NCI-H2171 treated with DMSO at 0.1 percent for 48 hours (cell line): ENCODE measurements around the gene PLD4.

Source experiments
- DNase-seq: peaks from one replicate; lab custom pipeline; 2025; lab: John Stamatoyannopoulos, UW

PLD4 gene

DNA sequence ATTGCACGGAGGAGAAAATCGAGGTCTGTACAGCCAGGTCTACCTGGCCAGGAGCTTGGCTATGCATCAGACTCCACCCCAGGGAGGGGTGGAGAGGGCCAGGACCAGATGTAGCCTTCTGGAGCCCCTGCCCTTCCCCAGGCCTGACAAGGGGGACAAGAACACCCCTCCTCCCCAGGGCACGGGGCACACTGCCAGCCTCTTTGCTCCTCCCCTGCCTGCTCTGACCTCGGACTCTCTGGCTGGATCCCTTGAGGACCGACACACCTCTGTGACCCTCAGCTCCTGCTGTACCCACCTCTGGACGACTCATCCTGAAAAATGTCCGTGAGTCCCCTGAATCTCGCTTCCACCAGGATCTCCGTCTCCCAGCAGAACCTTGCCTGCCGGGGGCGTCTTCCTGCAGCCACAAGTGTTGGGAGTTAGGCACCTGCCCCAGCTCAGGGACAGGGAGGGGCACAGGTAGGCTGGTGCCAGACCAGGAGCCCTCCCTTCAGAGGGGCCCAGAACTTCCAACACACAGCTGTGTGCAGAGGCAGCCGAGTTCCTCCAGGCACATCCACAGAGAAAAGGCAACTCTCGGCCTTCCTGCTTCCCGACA, 31.7 kb downstream of the PLD4 start:
- no peak for DNase-seq

- DNase-seq, result no peak
Observed at GRCh38 chr14:104957146-104958113, 32.8 kb downstream of the PLD4 start.

DNA sequence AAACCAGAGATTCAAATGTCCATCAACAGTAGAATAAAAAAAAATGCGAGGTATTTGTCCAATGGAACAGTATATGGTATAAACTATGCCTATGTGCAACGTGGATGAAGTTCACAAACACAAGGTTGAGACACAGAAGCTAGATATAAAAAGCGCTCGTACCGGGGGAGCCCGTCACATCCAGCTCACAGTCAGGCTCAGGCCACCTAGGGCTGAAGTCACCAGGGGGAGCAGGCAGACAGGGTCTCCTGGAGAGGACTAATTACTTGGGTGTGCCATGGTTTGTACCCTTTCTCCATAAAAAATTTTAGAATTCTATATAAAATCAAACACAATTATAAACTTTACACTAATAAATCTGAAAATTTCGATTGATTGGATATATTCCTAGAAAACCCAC, 39.9 kb downstream of the PLD4 start:
- no peak for DNase-seq

- no peak for DNase-seq
Observed at GRCh38 chr14:104965561-104966231, 41.0 kb downstream of the PLD4 start.

- DNase-seq, result no peak
Observed at GRCh38 chr14:104966261-104966865, 41.7 kb downstream of the PLD4 start.

DNA sequence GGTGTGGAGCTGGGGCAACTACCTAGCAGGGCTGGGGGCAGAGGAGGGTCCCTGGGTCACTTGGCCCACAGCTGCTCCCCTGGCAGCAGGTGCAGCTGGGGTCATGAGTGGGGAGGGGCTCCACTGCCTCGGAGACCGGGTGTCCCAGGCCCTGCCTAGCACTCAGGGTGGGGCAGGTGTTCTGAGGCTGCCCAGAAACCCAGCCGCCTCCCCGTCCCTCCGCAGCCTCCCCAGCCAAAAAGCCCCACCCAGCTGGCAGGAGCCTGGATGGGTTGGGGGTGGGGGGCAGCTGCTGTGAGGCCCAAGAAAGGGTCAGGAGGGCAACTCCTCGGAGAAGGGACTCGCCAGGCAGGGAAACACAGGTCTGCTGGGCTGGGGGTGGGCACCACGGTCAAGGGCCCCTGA, 42.3 kb downstream of the PLD4 start:
- DNase-seq, result no peak

DNA sequence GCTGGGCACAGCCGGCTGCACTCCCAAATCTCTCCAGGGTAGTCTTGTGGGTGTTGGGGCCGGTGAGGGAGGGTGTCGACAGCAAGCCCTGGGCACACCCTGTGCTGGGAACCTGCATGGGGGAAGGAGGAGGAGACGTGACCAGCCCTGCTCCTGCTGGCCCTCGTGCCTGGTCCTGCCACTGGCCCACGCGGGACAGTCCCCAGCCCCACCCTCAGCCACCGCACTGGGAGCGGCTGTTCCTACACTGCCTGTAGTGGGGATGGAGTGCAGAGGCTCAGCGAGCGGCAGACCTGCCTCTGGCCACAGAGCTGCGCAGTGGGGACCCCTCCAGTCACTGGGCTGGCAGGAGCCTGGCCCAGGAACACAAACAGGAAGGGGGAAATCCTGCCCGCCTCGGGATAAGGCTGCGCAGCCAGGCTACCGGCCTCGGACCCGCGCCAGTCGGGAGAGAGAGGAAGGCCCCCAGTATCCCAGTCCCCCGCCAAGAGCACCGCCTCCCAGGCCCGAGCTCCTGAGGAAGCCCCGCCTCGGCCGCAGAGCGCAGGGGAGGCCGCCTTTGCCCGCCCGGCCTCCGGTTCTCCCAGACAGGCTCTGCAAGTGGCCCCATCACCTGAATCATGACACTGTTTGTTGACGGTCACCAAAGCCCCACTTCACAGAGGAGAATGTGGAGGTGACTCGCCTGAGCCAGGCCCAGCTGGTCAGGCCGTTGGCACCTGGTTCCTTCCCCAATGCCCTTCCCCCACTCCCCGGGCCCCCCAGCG, 42.9 kb downstream of the PLD4 start:
- no peak for DNase-seq

DNA sequence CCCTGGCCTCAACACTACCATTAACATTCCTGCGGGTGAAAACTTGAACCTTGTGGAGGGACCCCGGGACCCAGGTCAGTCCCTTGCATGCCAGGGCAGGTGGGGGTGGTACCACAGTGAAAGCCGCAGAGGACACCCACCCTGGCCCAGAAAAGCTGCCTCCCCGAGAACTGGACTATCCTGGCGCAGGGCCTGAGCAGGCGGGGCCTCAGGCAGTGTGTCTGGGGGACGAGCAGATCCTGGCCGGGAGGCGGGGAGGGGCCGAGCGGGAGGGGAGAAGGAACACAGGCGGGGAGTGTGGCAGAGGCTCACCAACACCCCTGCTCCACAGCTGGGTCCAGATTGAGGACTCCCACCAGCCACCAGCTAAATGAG, 43.5 kb downstream of the PLD4 start:
- DNase-seq, result peak; percentile 32

DNA sequence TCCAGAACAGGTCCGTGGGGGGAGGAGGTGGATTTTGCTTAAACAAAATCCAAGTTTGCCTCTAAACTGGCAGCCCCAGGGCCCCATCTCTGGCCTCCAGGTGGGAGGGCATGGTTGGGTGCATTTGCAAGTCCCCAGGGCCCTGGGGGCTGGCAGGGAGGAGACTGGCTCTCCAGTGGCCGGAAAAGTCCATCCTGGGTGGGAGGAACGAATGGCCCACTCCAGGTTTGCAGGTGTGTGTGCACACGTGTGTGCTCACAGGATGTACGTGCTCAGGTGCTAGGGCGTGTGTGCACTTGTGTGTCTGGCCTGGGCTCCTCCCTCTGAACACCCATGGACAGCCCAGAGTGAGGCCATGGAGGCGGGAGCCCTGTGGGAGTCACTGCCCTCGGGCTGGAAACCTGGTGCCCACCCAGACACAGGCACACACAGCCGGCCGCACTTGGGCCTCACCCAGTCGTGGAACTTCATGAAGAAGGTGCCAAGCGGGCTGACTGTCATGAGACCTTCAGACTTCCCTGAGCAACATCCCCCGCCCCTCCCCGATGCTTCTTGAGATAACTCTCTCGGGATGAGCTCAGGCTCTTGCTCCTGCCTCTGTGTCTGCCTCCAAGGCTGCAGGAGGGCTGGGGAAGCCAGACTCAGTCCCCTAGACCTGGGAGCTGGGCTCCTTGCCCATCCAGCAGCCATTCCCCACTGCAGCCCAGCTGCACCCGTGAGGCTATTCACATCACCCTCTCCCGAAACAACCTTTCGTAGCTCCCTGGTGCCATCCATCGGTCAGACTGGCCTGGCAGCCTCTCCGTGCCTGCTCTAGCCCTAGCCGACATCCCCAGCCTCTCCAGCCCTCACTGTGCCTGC, 44.1 kb downstream of the PLD4 start:
- peak; percentile 42 for DNase-seq

GRCh38 chr14:104969741-104970230, 45.1 kb downstream of the PLD4 start:
- no peak for DNase-seq

GRCh38 chr14:104970231-104971068, 45.8 kb downstream of the PLD4 start:
- DNase-seq, result no peak

DNA sequence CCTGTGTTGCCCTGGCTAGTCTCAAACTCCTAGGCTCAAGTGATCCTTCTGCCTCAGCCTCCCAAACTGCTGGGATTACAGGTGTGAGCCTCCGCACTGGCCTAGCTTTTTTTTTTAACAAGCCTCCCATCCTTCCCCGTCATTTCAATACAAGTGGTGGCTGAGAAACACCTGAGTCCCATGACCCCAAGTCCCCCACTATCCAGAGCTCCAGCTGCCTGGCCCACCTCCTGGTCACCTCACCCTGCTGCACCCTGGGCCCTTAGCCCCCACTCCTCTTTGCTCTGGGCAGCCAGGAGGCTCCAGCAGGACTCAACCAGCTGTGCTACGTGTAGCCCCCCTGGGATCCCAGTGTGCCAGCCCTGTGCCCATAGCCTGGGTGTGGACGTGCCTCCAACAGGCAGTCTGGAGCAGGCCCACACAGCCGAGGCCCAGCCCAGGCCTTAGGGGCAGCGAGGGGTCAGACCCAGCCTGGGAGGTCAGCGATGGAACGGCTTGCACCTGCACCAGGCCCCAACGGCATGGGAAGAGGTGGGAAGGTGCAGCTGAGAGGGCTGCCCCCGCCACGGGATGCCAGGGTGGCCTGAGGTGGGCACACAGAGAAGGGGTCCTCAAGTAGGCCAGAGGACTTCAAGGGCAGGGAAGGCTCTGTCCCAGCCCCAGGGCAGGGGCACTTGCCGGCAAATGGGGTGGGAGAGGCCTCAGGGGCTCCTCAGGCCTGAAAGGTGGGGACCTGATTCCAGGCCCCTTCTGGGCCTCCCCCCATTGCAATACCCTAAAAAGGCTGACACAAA, 47.0 kb downstream of the PLD4 start:
- no peak for DNase-seq

DNA sequence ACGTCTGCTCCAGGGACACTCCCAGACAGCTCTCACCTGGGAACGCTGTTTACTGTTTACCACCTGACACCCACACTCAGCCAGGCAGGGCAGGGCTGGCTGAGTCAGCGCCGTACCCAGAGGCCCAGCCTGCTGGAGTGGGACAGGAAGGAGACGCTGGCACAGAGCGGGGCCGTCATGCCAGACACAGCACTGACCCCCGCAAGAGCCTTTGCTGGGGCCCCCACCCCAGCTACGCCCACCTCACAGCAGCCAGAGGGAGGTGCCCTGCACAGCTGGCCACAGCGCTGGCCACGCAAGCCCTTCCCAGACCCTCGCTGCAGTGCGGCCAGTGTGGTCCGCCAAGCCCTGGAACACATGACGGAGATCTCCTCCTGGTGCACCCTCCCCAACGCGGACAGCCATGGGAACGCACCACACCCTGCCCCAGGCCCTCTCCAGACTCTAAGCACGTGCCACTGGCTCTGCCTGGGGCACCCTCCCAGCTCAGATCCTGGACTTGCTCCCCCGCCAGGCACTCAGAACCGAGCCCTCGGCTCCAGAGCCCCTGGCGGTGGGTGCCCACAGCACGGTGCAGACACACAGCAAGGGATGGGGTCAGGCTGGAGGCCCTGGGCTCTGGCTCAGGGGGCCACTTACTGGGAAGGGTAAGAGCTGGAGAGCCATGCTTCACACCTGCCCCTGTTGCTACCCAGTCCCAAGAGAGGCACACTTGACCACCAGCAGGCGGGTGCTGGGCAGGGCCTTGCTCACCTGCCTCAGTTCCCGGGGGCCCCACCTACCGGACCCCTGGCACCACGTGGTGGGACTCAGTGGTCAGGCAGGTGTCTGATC, 47.8 kb downstream of the PLD4 start:
- DNase-seq, result peak; percentile 73

- no peak for DNase-seq
Observed at GRCh38 chr14:104973135-104973384, 48.4 kb downstream of the PLD4 start.

DNA sequence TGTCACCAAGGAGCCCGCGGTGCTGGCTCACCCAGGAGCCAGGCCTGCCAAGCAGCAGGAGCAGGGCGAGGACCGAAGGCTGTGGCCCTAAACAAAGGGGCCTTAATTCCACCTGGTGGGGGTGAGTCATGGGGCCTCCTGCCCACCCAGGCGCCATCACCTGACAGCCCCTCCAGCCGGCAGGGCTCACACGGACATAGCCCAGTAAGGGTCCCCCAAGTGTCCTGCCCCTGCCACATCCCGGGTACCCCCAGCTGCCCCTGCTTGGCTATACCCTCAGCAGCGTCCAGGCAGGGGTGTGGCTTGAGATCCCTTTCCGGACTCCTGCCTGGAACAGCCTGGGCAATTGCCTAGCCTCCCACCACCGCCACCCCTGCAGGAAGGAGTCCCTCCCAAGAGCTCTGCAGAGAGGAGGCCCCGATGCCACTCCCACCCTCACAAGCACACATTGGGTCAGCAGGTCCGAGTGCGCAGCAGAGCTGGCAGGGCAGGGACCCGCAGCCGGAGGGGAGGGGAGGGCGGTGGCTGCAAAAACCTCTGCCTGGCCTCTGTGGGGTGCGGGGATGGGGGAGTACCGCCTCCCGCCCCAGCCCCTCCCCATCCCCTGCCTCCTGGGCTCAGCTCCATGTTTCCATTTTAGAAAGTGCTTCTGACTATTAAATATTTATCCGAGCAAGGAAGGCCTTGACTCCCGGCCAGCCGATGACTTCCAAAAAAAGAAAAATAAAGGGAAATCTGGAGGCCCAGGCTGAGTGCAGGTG, 48.9 kb downstream of the PLD4 start:
- DNase-seq, result no peak

DNA sequence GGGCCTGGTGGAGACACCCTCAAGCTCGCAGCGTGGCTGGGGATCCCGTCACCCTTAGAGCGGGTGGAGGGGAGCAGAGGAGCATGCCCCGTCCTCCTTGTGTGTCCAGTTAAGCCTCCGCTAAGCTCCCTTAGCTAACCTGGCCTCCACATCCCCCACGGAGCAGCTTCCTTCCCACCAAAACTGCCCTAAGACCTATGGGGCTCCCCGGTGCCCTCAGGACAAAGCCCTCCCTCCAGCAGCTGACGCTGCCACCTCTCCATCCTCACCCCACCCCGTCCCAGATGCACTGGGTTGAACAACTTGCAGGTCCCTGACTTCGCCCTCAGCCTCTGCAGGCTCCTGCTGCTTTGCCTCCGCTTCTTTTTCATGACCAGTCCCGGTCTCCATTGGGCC, 49.5 kb downstream of the PLD4 start:
- DNase-seq, result no peak

GRCh38 chr14:104974665-104975390, 50.1 kb downstream of the PLD4 start:
- no peak for DNase-seq
